Measurements from ENCODE around the gene NACC2.

Gene NACC2

GRCh38 chr9:136079211-136079915 lies 15.7 kb downstream of the NACC2 start:
- Histone ChIP-seq H3K27me3 (ENCODE audit: low read depth, low read length) (no peaks in the 10 kb centered on the region), H3K79me2 (ENCODE audit: low read length) (no peaks in the 10 kb centered on the region), H3K9ac (ENCODE audit: low read length) (no peak overlapping the region), H4K20me1 (ENCODE audit: insufficient read depth, low read length) (no peaks in the 10 kb centered on the region), H3K36me3 (replicated peaks; ENCODE audit: low read depth, low read length) (no peaks in the 10 kb centered on the region), H3K4me2 (ENCODE audit: low read length) (no peak overlapping the region), H3K27ac (ENCODE audit: low read length) (no peak overlapping the region), H3K9me3 (ENCODE audit: insufficient read depth, low read length) (no peaks in the 10 kb centered on the region), H2AFZ (ENCODE audit: low read depth, low read length) (no peak overlapping the region), H3K4me1 (ENCODE audit: low read length) (no peaks in the 10 kb centered on the region), H3K4me3 (ENCODE audit: low read length) (no peak overlapping the region)
- TF ChIP-seq CTCF (IDR thresholded peaks at IDR 0.05; ENCODE audit: low read depth, low read length) (no peak), EZH2phosphoT487 (IDR thresholded peaks at IDR 0.05; ENCODE audit: low read depth) (no peak)

GRCh38 chr9:136078498-136079011 lies 16.5 kb downstream of the NACC2 start:
- Histone ChIP-seq H3K27me3 (ENCODE audit: low read depth, low read length) (no peaks in the 10 kb centered on the region), H2AFZ (ENCODE audit: low read depth, low read length) (no peak overlapping the region), H3K4me1 (ENCODE audit: low read length) (no peaks in the 10 kb centered on the region), H3K36me3 (replicated peaks; ENCODE audit: low read depth, low read length) (no peaks in the 10 kb centered on the region), H3K4me2 (ENCODE audit: low read length) (no peak overlapping the region), H3K79me2 (ENCODE audit: low read length) (no peaks in the 10 kb centered on the region), H3K9ac (ENCODE audit: low read length) (no peak overlapping the region), H4K20me1 (ENCODE audit: insufficient read depth, low read length) (no peaks in the 10 kb centered on the region), H3K27ac (ENCODE audit: low read length) (no peak overlapping the region), H3K4me3 (ENCODE audit: low read length) (no peak overlapping the region), H3K9me3 (ENCODE audit: insufficient read depth, low read length) (no peaks in the 10 kb centered on the region)
- TF ChIP-seq CTCF (IDR thresholded peaks at IDR 0.05; ENCODE audit: low read depth, low read length) (no peak), EZH2phosphoT487 (IDR thresholded peaks at IDR 0.05; ENCODE audit: low read depth) (no peak)

- Histone ChIP-seq H3K27ac (ENCODE audit: low read length) (no peak overlapping the region), H3K4me2 (ENCODE audit: low read length) (no peak overlapping the region), H3K9me3 (ENCODE audit: insufficient read depth, low read length) (no peaks in the 10 kb centered on the region), H3K27me3 (ENCODE audit: low read depth, low read length) (no peaks in the 10 kb centered on the region), H3K79me2 (ENCODE audit: low read length) (no peaks in the 10 kb centered on the region), H3K4me1 (ENCODE audit: low read length) (no peaks in the 10 kb centered on the region), H3K4me3 (ENCODE audit: low read length) (no peak overlapping the region), H3K9ac (ENCODE audit: low read length) (no peak overlapping the region), H3K36me3 (replicated peaks; ENCODE audit: low read depth, low read length) (no peaks in the 10 kb centered on the region), H2AFZ (ENCODE audit: low read depth, low read length) (no peak overlapping the region), H4K20me1 (ENCODE audit: insufficient read depth, low read length) (no peaks in the 10 kb centered on the region)
- TF ChIP-seq CTCF (IDR thresholded peaks at IDR 0.05; ENCODE audit: low read depth, low read length) (no peak), EZH2phosphoT487 (IDR thresholded peaks at IDR 0.05; ENCODE audit: low read depth) (no peak)
Measured at GRCh38 chr9:136078024-136078423, 17.1 kb downstream of the NACC2 start.

- Histone ChIP-seq H2AFZ (ENCODE audit: low read depth, low read length) (no peak overlapping the region), H3K9me3 (ENCODE audit: insufficient read depth, low read length) (no peaks in the 10 kb centered on the region), H3K79me2 (ENCODE audit: low read length) (no peaks in the 10 kb centered on the region)
Measured at GRCh38 chr9:136077491-136077890, 17.6 kb downstream of the NACC2 start.

More at GRCh38 chr9:136077491-136077890, 17.6 kb downstream of the NACC2 start:
- no peak overlapping the region for H3K4me3 ChIP-seq (ENCODE audit: low read length)
- no peak for TF ChIP-seq EZH2phosphoT487 (IDR thresholded peaks at IDR 0.05; ENCODE audit: low read depth)
- no peak for TF ChIP-seq CTCF (IDR thresholded peaks at IDR 0.05; ENCODE audit: low read depth, low read length)
- H3K27me3 ChIP-seq (ENCODE audit: low read depth, low read length) = no peaks in the 10 kb centered on the region
- H3K4me2 ChIP-seq (ENCODE audit: low read length) = no peak overlapping the region
- no peaks in the 10 kb centered on the region for H3K4me1 ChIP-seq (ENCODE audit: low read length)
- H3K36me3 ChIP-seq (replicated peaks; ENCODE audit: low read depth, low read length) = no peaks in the 10 kb centered on the region
- no peaks in the 10 kb centered on the region for H4K20me1 ChIP-seq (ENCODE audit: insufficient read depth, low read length)
- H3K27ac ChIP-seq (ENCODE audit: low read length) = no peak overlapping the region
- no peak overlapping the region for H3K9ac ChIP-seq (ENCODE audit: low read length)

All from OCI-LY3 (cell line).